ENCODE results near the gene ALKBH8.

DNA sequence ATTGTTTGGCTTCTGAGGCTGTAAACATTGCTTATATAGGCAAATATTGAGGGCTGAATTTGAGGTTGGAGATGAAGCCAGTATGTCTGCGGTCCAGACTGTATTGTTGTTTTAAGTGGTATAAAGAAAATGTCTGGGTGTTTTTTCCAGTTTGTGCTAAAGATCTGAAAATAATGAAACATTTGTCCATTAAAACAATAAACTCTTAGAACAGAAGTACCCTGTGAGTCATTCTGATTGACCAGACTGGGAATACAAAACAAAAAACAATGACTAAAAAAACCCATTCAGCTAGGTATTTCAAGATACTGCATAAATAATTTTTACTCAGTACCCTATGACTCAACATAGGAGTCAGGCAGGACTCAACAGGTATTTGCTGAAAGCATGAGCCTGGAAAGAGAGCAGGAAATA lies 20.4 kb downstream of the ALKBH8 start:
- TF ChIP-seq CTCF (IDR thresholded peaks at IDR 0.05) (no peak), POLR2AphosphoS5 (IDR thresholded peaks at IDR 0.05) (no peak), EP300 (IDR thresholded peaks at IDR 0.05) (no peak), POLR2A (IDR thresholded peaks at IDR 0.05) (no peak)

Measured in sigmoid colon (tissue), 4 donors.